ENCODE measurements around the gene BCKDHB.

GRCh38 chr6:80333342-80333741 is 226.9 kb downstream of the BCKDHB start:
- no peak for TF ChIP-seq POLR2A (IDR thresholded peaks at IDR 0.05)
- no peak for TF ChIP-seq POLR2AphosphoS5 (IDR thresholded peaks at IDR 0.05; ENCODE audit: insufficient read depth in 1 of 2, low read depth in 1 of 2)
- TF ChIP-seq CTCF (IDR thresholded peaks at IDR 0.05), result no peak

Measured in vagina (tissue), 2 donors.